DND-41 (cell line): ENCODE data around the gene JSRP1.

Experiments used
- ATAC-seq: fragments of 200-7000 bp; cut with Tn5 transposase; 3 replicates; pipeline ENCODE4 v1.9.1; 2021; ENCODE audit warnings: low read depth; ENCODE audit not compliant: insufficient read depth
- DNase-seq: peaks from one replicate; pipeline ENCODE4 v3.0.0-alpha.2; 2020
- H2AFZ ChIP-seq: 2 replicates; pipeline ENCODE4 v1.6.0; 2012; ENCODE audit warnings: low read depth, low read length
- H3K27ac ChIP-seq: 2 replicates; pipeline ENCODE4 v1.5.1; 2012; ENCODE audit warnings: low read length, inconsistent platforms
- H3K27me3 ChIP-seq: fragments of 200-600 bp; sonication (generic); 2 replicates; pipeline ENCODE4 v1.6.0; 2012; ENCODE audit warnings: low read length, mild to moderate bottlenecking, inconsistent platforms; ENCODE audit not compliant: insufficient read depth, poor library complexity
- H3K36me3 ChIP-seq: 2 replicates; pipeline ENCODE4 v1.5.1; 2012; ENCODE audit warnings: low read length, inconsistent platforms; ENCODE audit not compliant: insufficient read depth
- H3K4me1 ChIP-seq: 2 replicates; pipeline ENCODE4 v1.5.1; 2012; ENCODE audit warnings: mild to moderate bottlenecking, low read length; ENCODE audit not compliant: insufficient read depth
- H3K4me2 ChIP-seq: 2 replicates; pipeline ENCODE4 v1.6.0; 2012; ENCODE audit warnings: mild to moderate bottlenecking, moderate library complexity, low read length, inconsistent platforms; ENCODE audit not compliant: insufficient read depth
- H3K4me3 ChIP-seq, 2 experiments: fragments of 200-600 bp in 1 of 2; shearing (Covaris generic) in 1 of 2; 2 replicates each; pipeline ENCODE4 v1.5.1; 2012 to 2016; ENCODE audit warnings: inconsistent platforms in 2 of 2, low read length in 2 of 2, mild to moderate bottlenecking in 2 of 2, low read depth in 1 of 2, moderate library complexity in 1 of 2
- H3K79me2 ChIP-seq: 2 replicates; pipeline ENCODE4 v1.6.0; 2012; ENCODE audit warnings: low read length, inconsistent platforms; ENCODE audit not compliant: insufficient read depth
- H3K9ac ChIP-seq: 2 replicates; pipeline ENCODE4 v1.6.0; 2012; ENCODE audit warnings: low read depth, mild to moderate bottlenecking, inconsistent platforms, low read length, moderate library complexity
- H3K9me3 ChIP-seq: 2 replicates; pipeline ENCODE4 v1.5.1; 2012; ENCODE audit warnings: low read length, moderate library complexity, mild to moderate bottlenecking, inconsistent platforms; ENCODE audit not compliant: insufficient read depth, severe bottlenecking
- H4K20me1 ChIP-seq: 2 replicates; pipeline ENCODE4 v1.6.0; 2012; ENCODE audit warnings: low read length; ENCODE audit not compliant: insufficient read depth
- CTCF ChIP-seq: IDR thresholded peaks from 2 replicates; pipeline ENCODE4 v1.5.1; 2012; ENCODE audit warnings: borderline replicate concordance, low read length, moderate library complexity, mild to moderate bottlenecking; ENCODE audit not compliant: poor library complexity, severe bottlenecking; ENCODE audit errors: extremely low read depth
- EZH2 ChIP-seq: IDR thresholded peaks from 3 replicates; pipeline ENCODE4 v1.6.1; 2012; ENCODE audit warnings: borderline replicate concordance, low read depth, mild to moderate bottlenecking, moderate library complexity, low read length, inconsistent platforms; ENCODE audit not compliant: severe bottlenecking

JSRP1 gene

DNA sequence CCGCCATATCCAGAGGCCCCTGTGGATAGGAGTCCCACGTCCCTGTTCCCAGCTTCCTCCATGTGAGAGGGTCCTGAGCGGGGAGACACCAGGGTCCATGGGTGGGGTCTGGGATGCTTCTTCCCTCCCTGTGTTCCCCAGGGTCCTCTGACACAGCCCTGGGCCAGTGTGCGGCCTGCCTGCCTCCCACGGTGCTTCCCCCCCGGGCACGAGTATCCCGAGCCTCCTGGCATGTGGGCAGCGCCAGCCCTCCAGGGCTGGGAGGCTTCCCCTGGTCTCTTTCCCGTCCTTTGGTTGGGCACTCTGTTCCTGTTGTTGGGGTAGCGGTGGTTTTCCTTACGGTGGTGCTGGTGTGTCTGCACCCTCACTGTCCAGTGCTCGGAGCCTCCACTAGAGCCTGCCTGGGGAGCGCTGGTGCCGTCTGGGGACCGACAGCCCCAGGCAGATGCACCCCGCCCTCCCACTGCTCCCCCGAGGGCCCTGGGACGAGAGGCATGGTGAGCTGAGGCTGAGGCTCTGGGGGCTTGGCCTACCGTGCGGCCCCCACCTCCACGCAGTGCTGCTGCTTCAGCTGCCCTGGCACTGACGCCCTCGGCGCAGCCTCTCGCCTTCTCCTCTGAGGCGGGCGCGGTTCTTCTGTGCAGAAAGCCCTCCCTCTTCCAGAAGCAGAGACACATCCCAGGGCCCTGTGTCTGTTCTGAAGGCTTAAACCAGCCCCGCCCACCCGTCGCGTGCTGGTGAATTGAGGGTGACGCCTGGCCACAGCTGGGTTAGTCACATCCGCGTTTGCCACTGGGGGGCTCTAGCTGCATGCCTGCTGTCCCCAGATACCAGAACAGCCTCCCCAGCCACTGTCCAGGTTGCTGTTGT is 48.0 kb downstream of the JSRP1 start:
- H3K4me3 ChIP-seq, result no peak overlapping the region
- peaks cover 52% of the 10 kb centered on the region for H4K20me1 ChIP-seq
- no peak overlapping the region for H2AFZ ChIP-seq
- no peak overlapping the region for H3K9ac ChIP-seq
- H3K79me2 ChIP-seq, result peaks cover 42% of the 10 kb centered on the region
- H3K36me3 ChIP-seq, result peaks cover 97% of the 10 kb centered on the region
- H3K9me3 ChIP-seq, result no peaks in the 10 kb centered on the region
- peak; percentile 33 for DNase-seq
- H3K27ac ChIP-seq, result no peak overlapping the region
- H3K4me1 ChIP-seq, result no peaks in the 10 kb centered on the region
- no peaks in the 10 kb centered on the region for H3K27me3 ChIP-seq
- TF ChIP-seq CTCF (peak; percentile 18), EZH2 (no peak)
- no peak overlapping the region for H3K4me2 ChIP-seq
- peak; percentile 25; the same call in 1 of the 3 replicates for ATAC-seq

GRCh38 chr19:2207008-2207407 is 49.2 kb downstream of the JSRP1 start:
- Histone ChIP-seq H3K4me3 (no peak overlapping the region), H4K20me1 (peaks cover 50% of the 10 kb centered on the region), H3K36me3 (peaks cover 97% of the 10 kb centered on the region), H3K9me3 (no peaks in the 10 kb centered on the region), H3K9ac (no peak overlapping the region), H2AFZ (no peak overlapping the region), H3K4me2 (no peak overlapping the region), H3K79me2 (peaks cover 49% of the 10 kb centered on the region), H3K27ac (no peak overlapping the region), H3K27me3 (no peaks in the 10 kb centered on the region), H3K4me1 (no peaks in the 10 kb centered on the region)
- ATAC-seq, result no peak
- TF ChIP-seq CTCF (no peak), EZH2 (no peak)
- DNase-seq, result no peak

DNA sequence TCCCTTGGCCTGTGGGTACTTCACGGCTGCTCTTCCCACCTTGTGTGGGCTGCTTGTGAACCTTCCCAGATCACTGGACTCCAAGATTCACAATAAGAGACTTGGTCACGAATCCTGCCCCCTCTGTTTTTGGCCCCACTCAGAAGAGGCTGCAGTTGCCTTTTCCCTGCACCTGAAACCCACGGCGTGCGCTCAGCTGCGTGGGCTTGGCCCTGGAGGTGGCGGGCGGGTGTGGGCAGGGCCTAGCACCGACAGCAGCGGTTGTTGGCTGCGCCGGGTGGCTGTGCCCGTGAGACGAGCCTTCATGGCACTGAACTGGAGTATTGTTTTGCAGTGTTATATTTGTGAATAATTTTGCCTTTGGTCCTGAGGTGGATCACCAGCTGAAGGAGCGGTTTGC is 53.9 kb downstream of the JSRP1 start:
- H3K4me2 ChIP-seq, result no peak overlapping the region
- no peaks in the 10 kb centered on the region for H3K4me1 ChIP-seq
- ATAC-seq, result no peak
- no peaks in the 10 kb centered on the region for H3K27me3 ChIP-seq
- no peak for DNase-seq
- H3K9me3 ChIP-seq, result no peaks in the 10 kb centered on the region
- H3K9ac ChIP-seq, result no peak overlapping the region
- H2AFZ ChIP-seq, result no peak overlapping the region
- H3K36me3 ChIP-seq, result peaks cover 94% of the 10 kb centered on the region
- H3K79me2 ChIP-seq, result peaks cover 86% of the 10 kb centered on the region
- no peak overlapping the region for H3K4me3 ChIP-seq
- H4K20me1 ChIP-seq, result peaks cover 69% of the 10 kb centered on the region
- H3K27ac ChIP-seq, result no peak overlapping the region
- no peak for TF ChIP-seq CTCF
- TF ChIP-seq EZH2, result no peak
